ENCODE measurements around the gene SCCPDH.
A peak's percentile ranks its signal among the peaks of the same experiment; 100 is the strongest.

The SCCPDH gene

DNA sequence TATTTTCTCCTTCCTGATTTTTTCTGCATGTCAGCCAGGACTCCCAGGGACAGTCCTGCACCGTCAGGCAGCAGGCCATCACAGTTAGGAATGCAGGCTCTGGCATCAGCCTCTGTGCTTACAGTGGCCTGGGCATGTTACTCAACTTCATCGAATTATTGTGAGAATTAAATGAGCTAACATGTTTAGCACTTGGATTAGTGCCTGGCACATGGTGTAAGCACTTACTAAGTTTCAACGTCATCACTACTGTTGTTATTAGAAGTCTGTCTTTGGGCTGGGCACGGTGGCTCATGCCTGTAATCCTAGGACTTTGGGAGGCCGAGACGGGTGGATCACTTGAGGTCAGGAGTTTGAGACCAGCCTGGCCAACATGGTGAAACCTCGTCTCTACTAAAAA lies 45.1 kb downstream of the SCCPDH start:
- no peak overlapping the region for H3K27ac ChIP-seq (ENCODE audit: poor library complexity, severe bottlenecking)

DNA sequence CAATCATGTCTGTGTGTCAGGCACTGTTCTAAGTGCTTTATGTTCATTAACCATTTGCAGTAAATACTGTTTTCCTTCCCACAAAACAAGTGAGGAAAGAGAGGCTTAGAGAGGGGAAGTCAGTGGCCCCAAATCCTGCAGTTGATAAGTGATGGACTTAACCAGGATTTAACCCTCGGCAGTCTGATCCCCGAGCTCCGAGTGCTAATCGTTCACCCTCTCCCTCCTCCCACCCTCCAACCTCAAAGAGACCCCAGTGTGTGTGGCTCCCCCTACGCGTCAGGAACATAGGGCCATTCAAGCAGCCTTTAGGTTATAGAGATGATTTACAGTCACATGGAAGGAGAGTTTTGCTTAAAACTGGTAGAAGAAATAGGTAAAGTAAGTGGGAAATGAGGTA lies 47.2 kb downstream of the SCCPDH start:
- no peak overlapping the region for H3K4me3 ChIP-seq (ENCODE audit: severe bottlenecking)
- no peak for ATAC-seq (ENCODE audit: low read depth)

More for the DNA sequence above, 45.1 kb downstream of the SCCPDH start:
- H3K4me1 ChIP-seq (ENCODE audit: insufficient read depth, poor library complexity, severe bottlenecking): no peaks in the 10 kb centered on the region
- ATAC-seq (ENCODE audit: low read depth): peak; percentile 17; the same call in 2 of the 3 replicates
- no peaks in the 10 kb centered on the region for H3K9me3 ChIP-seq (ENCODE audit: severe bottlenecking)
- DNase-seq (ENCODE audit: low spot score): no peak
- no peak overlapping the region for H3K4me3 ChIP-seq (ENCODE audit: severe bottlenecking)
- 0 out of 2 replicates have a peak, but pooled peaks cover under 1% of the 10 kb centered on the region for H3K36me3 ChIP-seq (ENCODE audit: low read depth)
- H3K27me3 ChIP-seq (ENCODE audit: insufficient read depth, poor library complexity, severe bottlenecking): no peaks in the 10 kb centered on the region
- TF ChIP-seq CTCF (IDR thresholded peaks at IDR 0.05; ENCODE audit: poor library complexity, severe bottlenecking): no peak

GRCh38 chr1:246772686-246773085 lies 48.5 kb downstream of the SCCPDH start:
- H3K4me3 ChIP-seq (ENCODE audit: severe bottlenecking): no peak overlapping the region
- no peak overlapping the region for H3K27ac ChIP-seq (ENCODE audit: poor library complexity, severe bottlenecking)
- no peaks in the 10 kb centered on the region for H3K4me1 ChIP-seq (ENCODE audit: insufficient read depth, poor library complexity, severe bottlenecking)
- no peaks in the 10 kb centered on the region for H3K36me3 ChIP-seq (ENCODE audit: low read depth)
- no peaks in the 10 kb centered on the region for H3K9me3 ChIP-seq (ENCODE audit: severe bottlenecking)
- no peak for ATAC-seq (ENCODE audit: low read depth)
- H3K27me3 ChIP-seq (ENCODE audit: insufficient read depth, poor library complexity, severe bottlenecking): no peaks in the 10 kb centered on the region
- no peak for TF ChIP-seq CTCF (IDR thresholded peaks at IDR 0.05; ENCODE audit: poor library complexity, severe bottlenecking)
- DNase-seq (ENCODE audit: low spot score): no peak

More for the DNA sequence above, 47.2 kb downstream of the SCCPDH start:
- Histone ChIP-seq H3K4me1 (ENCODE audit: insufficient read depth, poor library complexity, severe bottlenecking) (no peaks in the 10 kb centered on the region), H3K36me3 (ENCODE audit: low read depth) (no peaks in the 10 kb centered on the region), H3K27me3 (ENCODE audit: insufficient read depth, poor library complexity, severe bottlenecking) (no peaks in the 10 kb centered on the region), H3K27ac (ENCODE audit: poor library complexity, severe bottlenecking) (no peak overlapping the region), H3K9me3 (ENCODE audit: severe bottlenecking) (no peaks in the 10 kb centered on the region)
- DNase-seq (ENCODE audit: low spot score): no peak
- no peak for TF ChIP-seq CTCF (IDR thresholded peaks at IDR 0.05; ENCODE audit: poor library complexity, severe bottlenecking)

DNA sequence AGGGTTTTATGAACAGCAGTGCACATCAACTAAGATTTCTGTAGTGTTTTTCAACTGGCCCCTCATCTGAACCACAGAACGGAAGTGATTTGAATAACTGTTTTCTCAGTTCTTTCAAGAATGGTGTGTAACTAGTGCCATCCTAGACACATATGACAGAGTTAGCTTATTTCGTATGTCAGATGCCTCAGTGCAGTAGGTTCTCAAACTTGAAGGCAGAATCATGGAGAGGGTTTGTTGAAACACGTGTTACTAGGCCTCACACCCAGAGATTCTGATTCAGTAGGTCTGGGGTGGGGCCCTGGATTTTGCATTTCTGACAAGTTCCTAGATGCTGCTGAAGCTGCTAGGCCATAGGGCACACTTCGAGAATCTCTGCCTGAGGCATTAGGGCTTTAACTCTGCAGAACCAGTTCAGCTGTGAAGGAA lies 49.0 kb downstream of the SCCPDH start:
- no peak overlapping the region for H3K4me3 ChIP-seq (ENCODE audit: severe bottlenecking)
- no peaks in the 10 kb centered on the region for H3K27me3 ChIP-seq (ENCODE audit: insufficient read depth, poor library complexity, severe bottlenecking)
- H3K27ac ChIP-seq (ENCODE audit: poor library complexity, severe bottlenecking): no peak overlapping the region
- no peaks in the 10 kb centered on the region for H3K9me3 ChIP-seq (ENCODE audit: severe bottlenecking)
- H3K36me3 ChIP-seq (ENCODE audit: low read depth): no peaks in the 10 kb centered on the region
- ATAC-seq (ENCODE audit: low read depth) (no peak), DNase-seq (ENCODE audit: low spot score) (no peak)
- no peaks in the 10 kb centered on the region for H3K4me1 ChIP-seq (ENCODE audit: insufficient read depth, poor library complexity, severe bottlenecking)
- TF ChIP-seq CTCF (IDR thresholded peaks at IDR 0.05; ENCODE audit: poor library complexity, severe bottlenecking): no peak

DNA sequence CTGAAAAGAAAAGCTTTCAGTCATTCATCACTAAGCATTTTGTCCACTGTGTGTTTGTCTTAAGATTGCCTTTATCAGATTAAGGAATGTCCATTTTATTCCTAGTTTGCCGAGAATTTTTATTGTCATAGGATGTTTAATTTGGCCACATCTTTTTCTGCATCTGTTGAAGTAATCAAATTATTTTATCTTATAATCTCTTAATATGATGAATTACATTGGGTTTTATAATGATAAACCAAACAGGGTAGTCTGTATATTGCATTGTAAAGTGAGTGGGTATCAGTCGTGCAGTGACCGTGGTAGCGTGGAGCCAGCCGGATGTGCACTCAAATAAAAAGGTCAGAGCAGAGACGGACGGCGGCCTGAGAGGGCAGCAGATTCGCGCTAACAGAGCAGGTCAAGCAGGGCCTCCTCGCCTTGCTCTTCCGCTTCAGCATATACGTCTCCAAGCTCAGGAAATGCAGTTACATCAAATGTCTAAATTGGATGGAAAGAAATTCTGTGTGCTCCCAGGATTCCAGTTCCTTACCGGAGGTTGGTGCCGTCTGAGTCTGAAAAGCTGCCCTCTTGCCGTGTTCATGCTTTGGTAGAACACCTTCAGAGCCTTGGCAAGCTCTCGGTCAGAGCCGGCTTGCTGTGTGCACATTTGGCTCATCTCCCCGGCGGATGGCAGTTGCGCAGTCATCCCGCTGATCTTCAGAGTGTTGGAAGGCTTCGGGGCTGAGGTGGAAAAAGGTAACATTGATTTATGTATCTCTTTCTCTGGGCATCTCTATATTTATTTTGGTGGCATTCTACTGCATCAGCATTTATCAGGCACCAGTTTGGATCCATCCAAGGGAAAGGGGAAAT lies 51.5 kb downstream of the SCCPDH start:
- no peak for DNase-seq (ENCODE audit: low spot score)
- Histone ChIP-seq H3K9me3 (ENCODE audit: severe bottlenecking) (no peaks in the 10 kb centered on the region), H3K27ac (ENCODE audit: poor library complexity, severe bottlenecking) (no peak overlapping the region), H3K4me1 (ENCODE audit: insufficient read depth, poor library complexity, severe bottlenecking) (no peaks in the 10 kb centered on the region), H3K36me3 (ENCODE audit: low read depth) (no peaks in the 10 kb centered on the region), H3K27me3 (ENCODE audit: insufficient read depth, poor library complexity, severe bottlenecking) (no peaks in the 10 kb centered on the region), H3K4me3 (ENCODE audit: severe bottlenecking) (no peak overlapping the region)
- no peak for TF ChIP-seq CTCF (IDR thresholded peaks at IDR 0.05; ENCODE audit: poor library complexity, severe bottlenecking)
- ATAC-seq (ENCODE audit: low read depth): no peak

Data from RWPE2 (cell line).